Ovary (tissue), 3 donors: Measurements from ENCODE around the gene CRYL1.

ENCODE experiments used
- CTCF ChIP-seq, 3 donors: fragments of 450-650 bp in 2 of 3; fragments of 200-600 bp in 1 of 3; IDR thresholded peaks; one replicate each; pipeline versions ENCODE4 v1.5.1 to v1.8.0; 2016 to 2022; ENCODE audit warnings: antibody characterized with exemption in 3 of 3, mild to moderate bottlenecking in 1 of 3
- POLR2A ChIP-seq: fragments of 450-650 bp; IDR thresholded peaks from one replicate; pipeline ENCODE4 v1.6.1; 2017; ENCODE audit warnings: antibody characterized with exemption, mild to moderate bottlenecking, moderate library complexity
- donor health status: DM: no; HTN: no; CAD: no.

GRCh38 chr13:20497006-20497775 lies 28.5 kb downstream of the CRYL1 start:
- TF ChIP-seq POLR2A (no peak), CTCF (IDR thresholded peaks at IDR 0.05) (no peak)
